Esophagus squamous epithelium (tissue), 5 donors: ENCODE data around the gene RANBP1. TPM values are rescaled to one million over a fixed set of nuclear protein-coding genes. Genes with fewer than 3 reads are reported as not detected.

Experiments used
- DNase-seq: peaks from one replicate; lab custom pipeline; 2025; lab: John Stamatoyannopoulos, UW
- H3K27ac ChIP-seq, 4 donors: fragments of 200-600 bp; sonication (generic); one replicate each; pipeline ENCODE4 v1.5.1; 2016 to 2019; ENCODE audit warnings: mild to moderate bottlenecking in 1 of 4
- H3K27me3 ChIP-seq, 4 donors: fragments of 200-600 bp; sonication (generic); 1 replicate in 3 of 4; 2 replicates in 1 of 4; pipeline versions ENCODE4 v1.5.1 to v1.6.0; 2017 to 2021; ENCODE audit warnings: antibody characterized with exemption in 1 of 4
- H3K36me3 ChIP-seq, 3 donors: fragments of 200-600 bp; sonication (generic); one replicate each; pipeline ENCODE4 v1.5.1; 2016 to 2019
- H3K4me1 ChIP-seq, 3 donors: fragments of 200-600 bp; sonication (generic); one replicate each; pipeline ENCODE4 v1.5.1; 2017 to 2019
- H3K4me3 ChIP-seq, 4 donors: fragments of 200-600 bp; sonication (generic); 1 replicate in 3 of 4; 2 replicates in 1 of 4; pipeline ENCODE4 v1.5.1; 2016 to 2019; ENCODE audit warnings: mild to moderate bottlenecking in 2 of 4, moderate library complexity in 1 of 4
- H3K9me3 ChIP-seq, 3 donors: fragments of 200-600 bp; sonication (generic); one replicate each; pipeline ENCODE4 v1.5.1; 2016 to 2019
- CTCF ChIP-seq, 6 experiments: fragments of 450-650 bp in 4 of 6; fragments of 200-600 bp in 2 of 6; sonication (generic) in 2 of 6; IDR thresholded peaks; one replicate each; pipeline ENCODE4 v1.5.1; 2016 to 2019; ENCODE audit warnings: antibody characterized with exemption in 6 of 6, mild to moderate bottlenecking in 4 of 6, moderate library complexity in 4 of 6
- POLR2A ChIP-seq, 4 donors: fragments of 450-650 bp; IDR thresholded peaks; one replicate each; pipeline ENCODE4 v1.6.1; 2017; ENCODE audit warnings: antibody characterized with exemption in 4 of 4, mild to moderate bottlenecking in 4 of 4, moderate library complexity in 3 of 4
- WGBS, 2 donors: methylation state at CpG; one replicate each; pipeline ENCODE4 v1.1.5; 2018; 5-methylcytosine and 5-hydroxymethylcytosine counted together
- intact Hi-C: fragments of 100-400 bp; cut with DNase I; formaldehyde crosslinking; loops from one replicate; pipeline ENCODE4 v1.15.0; 2022
- total RNA-seq, 4 donors: library from RNA; depleted of rRNA; stranded (reverse); fragments of >200 nt; gene quantifications; one replicate each; pipeline ENCODE4 v1.1.0, GENCODE V29; 2016
- donor health status: DM: yes; HTN: yes; CAD: no.

Gene RANBP1
- total RNA-seq, 4 donors from 2014 or later, result 178 to 358 (median 212) TPM

GRCh38 chr22:20105456-20106204, 10.3 kb upstream of the RANBP1 start:
- no peak for DNase-seq
- no peak overlapping the region for H3K27ac ChIP-seq
- H3K4me3 ChIP-seq, result no peak overlapping the region
- no peaks in the 10 kb centered on the region for H3K4me1 ChIP-seq
- intact Hi-C loops, result no loop called here
- 88 to 100% methylated on average over 4 to 5 of the region's 7 CpGs for WGBS, 2 donors
- H3K9me3 ChIP-seq, result no peaks in the 10 kb centered on the region
- peaks cover 29 to 100% (median 44%) of the 10 kb centered on the region in 3 donors for H3K36me3 ChIP-seq
- H3K27me3 ChIP-seq, result no peaks in the 10 kb centered on the region
- TF ChIP-seq CTCF (IDR thresholded peaks at IDR 0.05) (no peak), POLR2A (IDR thresholded peaks at IDR 0.05) (no peak)

- Histone ChIP-seq H3K27ac (no peak overlapping the region), H3K4me1 (no peaks in the 10 kb centered on the region), H3K4me3 (no peak overlapping the region), H3K36me3 (peaks cover 29 to 100% (median 41%) of the 10 kb centered on the region in 3 donors), H3K9me3 (no peaks in the 10 kb centered on the region), H3K27me3 (no peaks in the 10 kb centered on the region)
- no peak for DNase-seq
- 81 to 90% methylated on average over 8 to 12 of the region's 20 CpGs for WGBS, 2 donors
- TF ChIP-seq CTCF (IDR thresholded peaks at IDR 0.05), result no peak
- TF ChIP-seq POLR2A (IDR thresholded peaks at IDR 0.05), result no peak
- intact Hi-C loops, result no loop called here
Observed at GRCh38 chr22:20106205-20106848, 9.6 kb upstream of the RANBP1 start.

GRCh38 chr22:20106849-20107237, 9.1 kb upstream of the RANBP1 start:
- WGBS, 2 donors, result 94% methylated on average over 8 of the region's 10 CpGs; no CpG with 5 or more reads in 1 of the 2 donors
- Histone ChIP-seq H3K27me3 (no peaks in the 10 kb centered on the region), H3K36me3 (peaks cover 30 to 100% (median 39%) of the 10 kb centered on the region in 3 donors), H3K27ac (no peak overlapping the region), H3K4me1 (no peaks in the 10 kb centered on the region), H3K9me3 (no peaks in the 10 kb centered on the region), H3K4me3 (no peak overlapping the region)
- TF ChIP-seq CTCF (IDR thresholded peaks at IDR 0.05) (no peak), POLR2A (IDR thresholded peaks at IDR 0.05) (no peak)
- no peak for DNase-seq
- intact Hi-C loops, result no loop called here

GRCh38 chr22:20107471-20107901, 8.4 kb upstream of the RANBP1 start:
- Histone ChIP-seq H3K9me3 (no peaks in the 10 kb centered on the region), H3K4me3 (no peak overlapping the region), H3K27me3 (no peaks in the 10 kb centered on the region), H3K36me3 (peaks cover 34 to 100% (median 39%) of the 10 kb centered on the region in 3 donors), H3K4me1 (no peaks in the 10 kb centered on the region), H3K27ac (no peak overlapping the region)
- no peak for DNase-seq
- intact Hi-C loops, result no loop called here
- TF ChIP-seq CTCF (IDR thresholded peaks at IDR 0.05) (no peak), POLR2A (IDR thresholded peaks at IDR 0.05) (no peak)
- 95 to 100% methylated on average over 2 to 4 of the region's 7 CpGs for WGBS, 2 donors
